ENCODE measurements around the gene MINDY4. TPM values are rescaled to one million over a fixed set of nuclear protein-coding genes. Genes with fewer than 3 reads are reported as not detected.

The MINDY4 gene
- total RNA-seq, 1 experiment from 2014 or later, result 1.8 TPM

DNA sequence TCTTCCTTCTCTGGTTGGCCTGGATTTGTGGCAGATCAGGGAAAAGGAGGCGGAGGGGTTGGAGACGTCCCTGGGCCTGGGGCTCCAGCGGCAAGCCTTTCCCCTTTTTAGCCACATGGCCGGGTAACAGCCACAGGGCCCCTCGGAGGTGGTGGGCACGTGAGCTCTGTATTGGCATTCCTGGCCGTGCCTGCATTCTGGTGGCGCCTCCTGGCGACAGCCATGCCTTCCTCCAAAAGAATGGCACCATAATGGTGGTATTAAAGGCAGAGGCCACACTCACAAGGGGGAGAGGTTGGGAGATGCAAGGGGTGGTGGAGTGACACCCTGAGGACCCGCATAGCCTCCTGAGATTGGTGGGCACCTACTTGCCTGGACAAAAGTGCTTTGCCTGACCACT is 137.5 kb downstream of the MINDY4 start (continued):
- TF ChIP-seq, protein P1, sequence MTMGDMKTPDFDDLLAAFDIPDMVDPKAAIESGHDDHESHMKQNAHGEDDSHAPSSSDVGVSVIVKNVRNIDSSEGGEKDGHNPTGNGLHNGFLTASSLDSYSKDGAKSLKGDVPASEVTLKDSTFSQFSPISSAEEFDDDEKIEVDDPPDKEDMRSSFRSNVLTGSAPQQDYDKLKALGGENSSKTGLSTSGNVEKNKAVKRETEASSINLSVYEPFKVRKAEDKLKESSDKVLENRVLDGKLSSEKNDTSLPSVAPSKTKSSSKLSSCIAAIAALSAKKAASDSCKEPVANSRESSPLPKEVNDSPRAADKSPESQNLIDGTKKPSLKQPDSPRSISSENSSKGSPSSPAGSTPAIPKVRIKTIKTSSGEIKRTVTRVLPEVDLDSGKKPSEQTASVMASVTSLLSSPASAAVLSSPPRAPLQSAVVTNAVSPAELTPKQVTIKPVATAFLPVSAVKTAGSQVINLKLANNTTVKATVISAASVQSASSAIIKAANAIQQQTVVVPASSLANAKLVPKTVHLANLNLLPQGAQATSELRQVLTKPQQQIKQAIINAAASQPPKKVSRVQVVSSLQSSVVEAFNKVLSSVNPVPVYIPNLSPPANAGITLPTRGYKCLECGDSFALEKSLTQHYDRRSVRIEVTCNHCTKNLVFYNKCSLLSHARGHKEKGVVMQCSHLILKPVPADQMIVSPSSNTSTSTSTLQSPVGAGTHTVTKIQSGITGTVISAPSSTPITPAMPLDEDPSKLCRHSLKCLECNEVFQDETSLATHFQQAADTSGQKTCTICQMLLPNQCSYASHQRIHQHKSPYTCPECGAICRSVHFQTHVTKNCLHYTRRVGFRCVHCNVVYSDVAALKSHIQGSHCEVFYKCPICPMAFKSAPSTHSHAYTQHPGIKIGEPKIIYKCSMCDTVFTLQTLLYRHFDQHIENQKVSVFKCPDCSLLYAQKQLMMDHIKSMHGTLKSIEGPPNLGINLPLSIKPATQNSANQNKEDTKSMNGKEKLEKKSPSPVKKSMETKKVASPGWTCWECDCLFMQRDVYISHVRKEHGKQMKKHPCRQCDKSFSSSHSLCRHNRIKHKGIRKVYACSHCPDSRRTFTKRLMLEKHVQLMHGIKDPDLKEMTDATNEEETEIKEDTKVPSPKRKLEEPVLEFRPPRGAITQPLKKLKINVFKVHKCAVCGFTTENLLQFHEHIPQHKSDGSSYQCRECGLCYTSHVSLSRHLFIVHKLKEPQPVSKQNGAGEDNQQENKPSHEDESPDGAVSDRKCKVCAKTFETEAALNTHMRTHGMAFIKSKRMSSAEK (CRISPR knock-in tag; IDR thresholded peaks at IDR 0.05; ENCODE audit: borderline replicate concordance), result no peak
- TF ChIP-seq, protein P2, sequence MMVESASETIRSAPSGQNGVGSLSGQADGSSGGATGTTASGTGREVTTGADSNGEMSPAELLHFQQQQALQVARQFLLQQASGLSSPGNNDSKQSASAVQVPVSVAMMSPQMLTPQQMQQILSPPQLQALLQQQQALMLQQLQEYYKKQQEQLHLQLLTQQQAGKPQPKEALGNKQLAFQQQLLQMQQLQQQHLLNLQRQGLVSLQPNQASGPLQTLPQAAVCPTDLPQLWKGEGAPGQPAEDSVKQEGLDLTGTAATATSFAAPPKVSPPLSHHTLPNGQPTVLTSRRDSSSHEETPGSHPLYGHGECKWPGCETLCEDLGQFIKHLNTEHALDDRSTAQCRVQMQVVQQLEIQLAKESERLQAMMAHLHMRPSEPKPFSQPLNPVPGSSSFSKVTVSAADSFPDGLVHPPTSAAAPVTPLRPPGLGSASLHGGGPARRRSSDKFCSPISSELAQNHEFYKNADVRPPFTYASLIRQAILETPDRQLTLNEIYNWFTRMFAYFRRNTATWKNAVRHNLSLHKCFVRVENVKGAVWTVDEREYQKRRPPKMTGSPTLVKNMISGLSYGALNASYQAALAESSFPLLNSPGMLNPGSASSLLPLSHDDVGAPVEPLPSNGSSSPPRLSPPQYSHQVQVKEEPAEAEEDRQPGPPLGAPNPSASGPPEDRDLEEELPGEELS (CRISPR knock-in tag; IDR thresholded peaks at IDR 0.05), result no peak
- TF ChIP-seq, protein P3, sequence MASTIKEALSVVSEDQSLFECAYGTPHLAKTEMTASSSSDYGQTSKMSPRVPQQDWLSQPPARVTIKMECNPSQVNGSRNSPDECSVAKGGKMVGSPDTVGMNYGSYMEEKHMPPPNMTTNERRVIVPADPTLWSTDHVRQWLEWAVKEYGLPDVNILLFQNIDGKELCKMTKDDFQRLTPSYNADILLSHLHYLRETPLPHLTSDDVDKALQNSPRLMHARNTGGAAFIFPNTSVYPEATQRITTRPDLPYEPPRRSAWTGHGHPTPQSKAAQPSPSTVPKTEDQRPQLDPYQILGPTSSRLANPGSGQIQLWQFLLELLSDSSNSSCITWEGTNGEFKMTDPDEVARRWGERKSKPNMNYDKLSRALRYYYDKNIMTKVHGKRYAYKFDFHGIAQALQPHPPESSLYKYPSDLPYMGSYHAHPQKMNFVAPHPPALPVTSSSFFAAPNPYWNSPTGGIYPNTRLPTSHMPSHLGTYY (CRISPR knock-in tag; IDR thresholded peaks at IDR 0.05), result 0 out of 2 replicates have a peak, but pooled peaks have one; percentile 26
- TF ChIP-seq, protein P4, sequence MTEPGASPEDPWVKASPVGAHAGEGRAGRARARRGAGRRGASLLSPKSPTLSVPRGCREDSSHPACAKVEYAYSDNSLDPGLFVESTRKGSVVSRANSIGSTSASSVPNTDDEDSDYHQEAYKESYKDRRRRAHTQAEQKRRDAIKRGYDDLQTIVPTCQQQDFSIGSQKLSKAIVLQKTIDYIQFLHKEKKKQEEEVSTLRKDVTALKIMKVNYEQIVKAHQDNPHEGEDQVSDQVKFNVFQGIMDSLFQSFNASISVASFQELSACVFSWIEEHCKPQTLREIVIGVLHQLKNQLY (CRISPR knock-in tag; IDR thresholded peaks at IDR 0.05), result no peak
- TF ChIP-seq, protein P5, sequence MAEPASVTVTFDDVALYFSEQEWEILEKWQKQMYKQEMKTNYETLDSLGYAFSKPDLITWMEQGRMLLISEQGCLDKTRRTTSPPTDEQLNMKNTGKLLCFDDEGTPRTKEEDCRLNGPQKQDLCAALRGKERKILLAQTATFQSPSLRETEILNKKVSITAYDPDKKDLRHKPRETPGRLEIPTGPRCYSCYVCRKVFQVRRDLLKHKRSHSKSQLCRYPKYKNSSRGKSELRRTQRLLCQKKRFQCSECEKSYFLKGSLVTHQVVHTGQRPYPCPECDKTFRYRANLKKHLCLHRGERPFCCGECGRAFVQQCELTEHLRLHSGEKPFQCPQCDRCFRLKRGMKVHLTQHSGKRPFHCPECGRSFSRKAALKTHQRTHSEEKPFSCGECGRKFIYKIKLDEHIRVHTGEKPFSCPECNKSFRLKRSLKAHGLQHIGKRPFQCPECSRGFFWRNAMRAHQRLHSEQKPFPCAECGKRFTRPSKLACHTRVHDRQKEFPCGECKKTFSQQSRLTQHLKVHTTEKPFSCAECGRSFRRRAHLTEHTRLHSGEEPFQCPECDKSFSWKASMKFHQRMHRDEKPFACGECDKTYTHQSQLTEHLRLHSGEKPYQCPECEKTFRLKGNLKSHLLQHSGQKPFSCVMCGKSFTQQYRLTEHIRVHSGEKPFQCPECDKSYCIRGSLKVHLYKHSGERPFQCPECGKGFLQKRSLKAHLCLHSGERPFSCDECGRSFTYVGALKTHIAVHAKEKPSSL (CRISPR knock-in tag; conservative IDR thresholded peaks at IDR 0.05), result no peak
- TF ChIP-seq, protein P6, sequence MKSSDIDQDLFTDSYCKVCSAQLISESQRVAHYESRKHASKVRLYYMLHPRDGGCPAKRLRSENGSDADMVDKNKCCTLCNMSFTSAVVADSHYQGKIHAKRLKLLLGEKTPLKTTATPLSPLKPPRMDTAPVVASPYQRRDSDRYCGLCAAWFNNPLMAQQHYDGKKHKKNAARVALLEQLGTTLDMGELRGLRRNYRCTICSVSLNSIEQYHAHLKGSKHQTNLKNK (CRISPR knock-in tag; IDR thresholded peaks at IDR 0.05), result no peak
- TF ChIP-seq, protein P7, sequence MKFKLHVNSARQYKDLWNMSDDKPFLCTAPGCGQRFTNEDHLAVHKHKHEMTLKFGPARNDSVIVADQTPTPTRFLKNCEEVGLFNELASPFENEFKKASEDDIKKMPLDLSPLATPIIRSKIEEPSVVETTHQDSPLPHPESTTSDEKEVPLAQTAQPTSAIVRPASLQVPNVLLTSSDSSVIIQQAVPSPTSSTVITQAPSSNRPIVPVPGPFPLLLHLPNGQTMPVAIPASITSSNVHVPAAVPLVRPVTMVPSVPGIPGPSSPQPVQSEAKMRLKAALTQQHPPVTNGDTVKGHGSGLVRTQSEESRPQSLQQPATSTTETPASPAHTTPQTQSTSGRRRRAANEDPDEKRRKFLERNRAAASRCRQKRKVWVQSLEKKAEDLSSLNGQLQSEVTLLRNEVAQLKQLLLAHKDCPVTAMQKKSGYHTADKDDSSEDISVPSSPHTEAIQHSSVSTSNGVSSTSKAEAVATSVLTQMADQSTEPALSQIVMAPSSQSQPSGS (CRISPR knock-in tag; IDR thresholded peaks at IDR 0.05; ENCODE audit: borderline replicate concordance, low read depth), result no peak
- no peak for TF ChIP-seq ZNF263 (CRISPR knock-in tag; IDR thresholded peaks at IDR 0.05; ENCODE audit: low read depth)
- TF ChIP-seq ZNF219 (CRISPR knock-in tag; IDR thresholded peaks at IDR 0.05; ENCODE audit: borderline replicate concordance), result no peak
- TF ChIP-seq SOX15 (CRISPR knock-in tag; IDR thresholded peaks at IDR 0.05), result no peak
- TF ChIP-seq, protein P8, sequence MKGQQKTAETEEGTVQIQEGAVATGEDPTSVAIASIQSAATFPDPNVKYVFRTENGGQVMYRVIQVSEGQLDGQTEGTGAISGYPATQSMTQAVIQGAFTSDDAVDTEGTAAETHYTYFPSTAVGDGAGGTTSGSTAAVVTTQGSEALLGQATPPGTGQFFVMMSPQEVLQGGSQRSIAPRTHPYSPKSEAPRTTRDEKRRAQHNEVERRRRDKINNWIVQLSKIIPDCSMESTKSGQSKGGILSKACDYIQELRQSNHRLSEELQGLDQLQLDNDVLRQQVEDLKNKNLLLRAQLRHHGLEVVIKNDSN (CRISPR knock-in tag; IDR thresholded peaks at IDR 0.05), result peak; percentile 83
- TF ChIP-seq, protein P9, sequence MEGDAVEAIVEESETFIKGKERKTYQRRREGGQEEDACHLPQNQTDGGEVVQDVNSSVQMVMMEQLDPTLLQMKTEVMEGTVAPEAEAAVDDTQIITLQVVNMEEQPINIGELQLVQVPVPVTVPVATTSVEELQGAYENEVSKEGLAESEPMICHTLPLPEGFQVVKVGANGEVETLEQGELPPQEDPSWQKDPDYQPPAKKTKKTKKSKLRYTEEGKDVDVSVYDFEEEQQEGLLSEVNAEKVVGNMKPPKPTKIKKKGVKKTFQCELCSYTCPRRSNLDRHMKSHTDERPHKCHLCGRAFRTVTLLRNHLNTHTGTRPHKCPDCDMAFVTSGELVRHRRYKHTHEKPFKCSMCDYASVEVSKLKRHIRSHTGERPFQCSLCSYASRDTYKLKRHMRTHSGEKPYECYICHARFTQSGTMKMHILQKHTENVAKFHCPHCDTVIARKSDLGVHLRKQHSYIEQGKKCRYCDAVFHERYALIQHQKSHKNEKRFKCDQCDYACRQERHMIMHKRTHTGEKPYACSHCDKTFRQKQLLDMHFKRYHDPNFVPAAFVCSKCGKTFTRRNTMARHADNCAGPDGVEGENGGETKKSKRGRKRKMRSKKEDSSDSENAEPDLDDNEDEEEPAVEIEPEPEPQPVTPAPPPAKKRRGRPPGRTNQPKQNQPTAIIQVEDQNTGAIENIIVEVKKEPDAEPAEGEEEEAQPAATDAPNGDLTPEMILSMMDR (IDR thresholded peaks at IDR 0.05), result peak; percentile 36; the same call in 1 of the 2 replicates
- TF ChIP-seq, protein P10, sequence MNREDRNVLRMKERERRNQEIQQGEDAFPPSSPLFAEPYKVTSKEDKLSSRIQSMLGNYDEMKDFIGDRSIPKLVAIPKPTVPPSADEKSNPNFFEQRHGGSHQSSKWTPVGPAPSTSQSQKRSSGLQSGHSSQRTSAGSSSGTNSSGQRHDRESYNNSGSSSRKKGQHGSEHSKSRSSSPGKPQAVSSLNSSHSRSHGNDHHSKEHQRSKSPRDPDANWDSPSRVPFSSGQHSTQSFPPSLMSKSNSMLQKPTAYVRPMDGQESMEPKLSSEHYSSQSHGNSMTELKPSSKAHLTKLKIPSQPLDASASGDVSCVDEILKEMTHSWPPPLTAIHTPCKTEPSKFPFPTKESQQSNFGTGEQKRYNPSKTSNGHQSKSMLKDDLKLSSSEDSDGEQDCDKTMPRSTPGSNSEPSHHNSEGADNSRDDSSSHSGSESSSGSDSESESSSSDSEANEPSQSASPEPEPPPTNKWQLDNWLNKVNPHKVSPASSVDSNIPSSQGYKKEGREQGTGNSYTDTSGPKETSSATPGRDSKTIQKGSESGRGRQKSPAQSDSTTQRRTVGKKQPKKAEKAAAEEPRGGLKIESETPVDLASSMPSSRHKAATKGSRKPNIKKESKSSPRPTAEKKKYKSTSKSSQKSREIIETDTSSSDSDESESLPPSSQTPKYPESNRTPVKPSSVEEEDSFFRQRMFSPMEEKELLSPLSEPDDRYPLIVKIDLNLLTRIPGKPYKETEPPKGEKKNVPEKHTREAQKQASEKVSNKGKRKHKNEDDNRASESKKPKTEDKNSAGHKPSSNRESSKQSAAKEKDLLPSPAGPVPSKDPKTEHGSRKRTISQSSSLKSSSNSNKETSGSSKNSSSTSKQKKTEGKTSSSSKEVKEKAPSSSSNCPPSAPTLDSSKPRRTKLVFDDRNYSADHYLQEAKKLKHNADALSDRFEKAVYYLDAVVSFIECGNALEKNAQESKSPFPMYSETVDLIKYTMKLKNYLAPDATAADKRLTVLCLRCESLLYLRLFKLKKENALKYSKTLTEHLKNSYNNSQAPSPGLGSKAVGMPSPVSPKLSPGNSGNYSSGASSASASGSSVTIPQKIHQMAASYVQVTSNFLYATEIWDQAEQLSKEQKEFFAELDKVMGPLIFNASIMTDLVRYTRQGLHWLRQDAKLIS (CRISPR knock-in tag; IDR thresholded peaks at IDR 0.05; ENCODE audit: borderline replicate concordance), result no peak
- TF ChIP-seq JAZF1 (CRISPR knock-in tag; IDR thresholded peaks at IDR 0.05), result no peak
- 0 out of 2 replicates have a peak, but pooled peaks have one; percentile 45 for TF ChIP-seq TEAD4 (CRISPR knock-in tag; IDR thresholded peaks at IDR 0.05)
- TF ChIP-seq, protein P11, sequence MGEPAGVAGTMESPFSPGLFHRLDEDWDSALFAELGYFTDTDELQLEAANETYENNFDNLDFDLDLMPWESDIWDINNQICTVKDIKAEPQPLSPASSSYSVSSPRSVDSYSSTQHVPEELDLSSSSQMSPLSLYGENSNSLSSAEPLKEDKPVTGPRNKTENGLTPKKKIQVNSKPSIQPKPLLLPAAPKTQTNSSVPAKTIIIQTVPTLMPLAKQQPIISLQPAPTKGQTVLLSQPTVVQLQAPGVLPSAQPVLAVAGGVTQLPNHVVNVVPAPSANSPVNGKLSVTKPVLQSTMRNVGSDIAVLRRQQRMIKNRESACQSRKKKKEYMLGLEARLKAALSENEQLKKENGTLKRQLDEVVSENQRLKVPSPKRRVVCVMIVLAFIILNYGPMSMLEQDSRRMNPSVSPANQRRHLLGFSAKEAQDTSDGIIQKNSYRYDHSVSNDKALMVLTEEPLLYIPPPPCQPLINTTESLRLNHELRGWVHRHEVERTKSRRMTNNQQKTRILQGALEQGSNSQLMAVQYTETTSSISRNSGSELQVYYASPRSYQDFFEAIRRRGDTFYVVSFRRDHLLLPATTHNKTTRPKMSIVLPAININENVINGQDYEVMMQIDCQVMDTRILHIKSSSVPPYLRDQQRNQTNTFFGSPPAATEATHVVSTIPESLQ (CRISPR knock-in tag; IDR thresholded peaks at IDR 0.05), result no peak

Measured in WTC11 (cell line).